H1 (cell line): Measurements from ENCODE around the gene ATP2B3. TPM values are rescaled to one million over a fixed set of nuclear protein-coding genes. Genes with fewer than 3 reads are reported as not detected.

Experiments used
- CTCF ChIA-PET: fragments of 300-600 bp; sonication (Branson Sonifier 250); formaldehyde crosslinking; loops from one replicate; lab custom pipeline; 2021; ENCODE audit not compliant: partially characterized antibody; lab: Charles Lee
- POLR2A ChIA-PET: fragments of 300-600 bp; sonication (Branson Sonifier 250); formaldehyde crosslinking; loops from one replicate; lab custom pipeline; 2021; ENCODE audit warnings: inconsistent platforms; ENCODE audit not compliant: partially characterized antibody; lab: Charles Lee
- DNase-seq, 2 experiments: peaks; one replicate each; pipeline versions ENCODE4 v3.0.0 to v3.0.0-alpha.2; 2010 to 2022; ENCODE audit warnings: low spot score in 2 of 2, low read depth in 1 of 2, mixed read lengths in 1 of 2
- FAIRE-seq: peaks from 2 replicates; lab custom pipeline; 2011; peaks lifted over from hg19 to GRCh38; lab: Jason Lieb, UNC
- H2AFZ ChIP-seq: 2 replicates; pipeline ENCODE4 v1.8.1; 2012; ENCODE audit warnings: low read length, inconsistent platforms
- H2AK5ac ChIP-seq: 2 replicates; pipeline ENCODE4 v1.6.1; 2013; ENCODE audit warnings: low read depth, low read length
- H2BK120ac ChIP-seq: replicated peaks from 2 replicates; pipeline ENCODE3; 2013; ENCODE audit warnings: low read depth, low read length, inconsistent platforms
- H2BK12ac ChIP-seq: 2 replicates; pipeline ENCODE4 v1.6.1; 2013; ENCODE audit warnings: low read depth, low read length
- H2BK15ac ChIP-seq: 2 replicates; pipeline ENCODE4 v1.6.1; 2013; ENCODE audit warnings: low read length
- H2BK20ac ChIP-seq: 2 replicates; pipeline ENCODE4 v1.6.1; 2013; ENCODE audit warnings: low read length
- H2BK5ac ChIP-seq: 2 replicates; pipeline ENCODE4 v1.6.1; 2013; ENCODE audit warnings: low read depth, low read length
- H3K14ac ChIP-seq: 2 replicates; pipeline ENCODE4 v1.6.1; 2013; ENCODE audit warnings: inconsistent platforms; ENCODE audit not compliant: insufficient read length
- H3K18ac ChIP-seq: 2 replicates; pipeline ENCODE4 v1.6.1; 2013; ENCODE audit warnings: low read length; ENCODE audit errors: extremely low read depth
- H3K23ac ChIP-seq: 2 replicates; pipeline ENCODE4 v1.6.1; 2013; ENCODE audit warnings: inconsistent platforms; ENCODE audit not compliant: insufficient read length
- H3K23me2 ChIP-seq: 2 replicates; pipeline ENCODE4 v1.6.1; 2013; ENCODE audit warnings: low read depth, low read length
- H3K27ac ChIP-seq: 2 replicates; pipeline ENCODE4 v1.6.1; 2011; ENCODE audit warnings: low read depth, low read length, inconsistent platforms
- H3K27me3 ChIP-seq, 4 experiments: replicated peaks in 1 of 4; 1 replicate in 1 of 4; 2 replicates in 3 of 4; pipeline versions ENCODE4 v1.6.1 to v1.8.1; 2011 to 2013; ENCODE audit warnings: low read length in 3 of 4, mild to moderate bottlenecking in 3 of 4, inconsistent platforms in 2 of 4, mixed read lengths in 2 of 4, moderate library complexity in 1 of 4; ENCODE audit not compliant: control insufficient read depth in 3 of 4, insufficient read depth in 3 of 4; ENCODE audit errors: extremely low read depth in 1 of 4
- H3K36me3 ChIP-seq, 4 experiments: 2 replicates each; pipeline versions ENCODE4 v1.6.1 to v1.8.1; 2011 to 2013; ENCODE audit warnings: mild to moderate bottlenecking in 4 of 4, low read length in 3 of 4, moderate library complexity in 2 of 4, control low read depth in 1 of 4, inconsistent platforms in 1 of 4; ENCODE audit not compliant: insufficient read depth in 4 of 4, control insufficient read depth in 2 of 4
- H3K4ac ChIP-seq: replicated peaks from 2 replicates; pipeline ENCODE3; 2013; ENCODE audit warnings: low read length, low read depth, mixed read lengths, inconsistent platforms; ENCODE audit not compliant: insufficient read length
- H3K4me1 ChIP-seq, 4 experiments: replicated peaks in 1 of 4; 1 replicate in 1 of 4; 2 replicates in 3 of 4; pipeline versions ENCODE4 v1.6.1 to v1.8.1; 2011 to 2013; ENCODE audit warnings: low read length in 3 of 4, inconsistent platforms in 2 of 4, mixed read lengths in 1 of 4; ENCODE audit not compliant: insufficient read depth in 4 of 4, control insufficient read depth in 3 of 4
- H3K4me2 ChIP-seq, 2 experiments: 2 replicates each; pipeline versions ENCODE4 v1.6.1 to v1.8.1; 2011 to 2013; ENCODE audit warnings: low read depth in 2 of 2, low read length in 2 of 2, control low read depth in 1 of 2, inconsistent platforms in 1 of 2, mild to moderate bottlenecking in 1 of 2; ENCODE audit not compliant: insufficient read depth in 1 of 2
- H3K4me3 ChIP-seq, 4 experiments: fragments of 200-600, 300-600 bp in 1 of 4; sonication (generic), shearing (Covaris generic), sonication (Bioruptor Twin) in 1 of 4; 2 replicates each; pipeline versions ENCODE4 v1.5.1 to v1.8.1; 2011 to 2016; ENCODE audit warnings: low read length in 4 of 4, low read depth in 3 of 4, control low read depth in 2 of 4, inconsistent platforms in 2 of 4, mild to moderate bottlenecking in 2 of 4, mixed read lengths in 1 of 4, moderate library complexity in 1 of 4; ENCODE audit not compliant: insufficient read depth in 2 of 4; ENCODE audit errors: extremely low read depth in 1 of 4
- H3K56ac ChIP-seq: replicated peaks from 2 replicates; pipeline ENCODE3; 2013; ENCODE audit warnings: low read depth, mild to moderate bottlenecking, mixed read lengths, low read length, inconsistent platforms; ENCODE audit not compliant: insufficient read length
- H3K79me1 ChIP-seq: 2 replicates; pipeline ENCODE4 v1.6.1; 2013; ENCODE audit warnings: low read depth, low read length, control low read depth
- H3K79me2 ChIP-seq, 2 experiments: 2 replicates each; pipeline versions ENCODE4 v1.6.1 to v1.8.1; 2012 to 2013; ENCODE audit warnings: low read length in 2 of 2, mild to moderate bottlenecking in 2 of 2, inconsistent platforms in 1 of 2; ENCODE audit not compliant: insufficient read depth in 2 of 2, control insufficient read depth in 1 of 2
- H3K9ac ChIP-seq, 4 experiments: replicated peaks in 1 of 4; 1 replicate in 1 of 4; 2 replicates in 3 of 4; pipeline versions ENCODE4 v1.6.1 to v1.8.1; 2011 to 2013; ENCODE audit warnings: low read depth in 3 of 4, low read length in 3 of 4, control low read depth in 2 of 4, mild to moderate bottlenecking in 2 of 4, moderate library complexity in 2 of 4, inconsistent platforms in 1 of 4; ENCODE audit errors: extremely low read depth in 1 of 4
- H3K9me3 ChIP-seq, 2 experiments: 2 replicates each; pipeline versions ENCODE4 v1.6.1 to v1.8.1; 2012 to 2013; ENCODE audit warnings: mild to moderate bottlenecking in 2 of 2, moderate library complexity in 2 of 2, control low read depth in 1 of 2, inconsistent platforms in 1 of 2, low read depth in 1 of 2, low read length in 1 of 2, mixed read lengths in 1 of 2; ENCODE audit not compliant: insufficient read depth in 2 of 2
- H4K20me1 ChIP-seq, 2 experiments: replicated peaks in 1 of 2; 2 replicates each; pipeline versions ENCODE3 to v1.8.1; 2011 to 2013; ENCODE audit warnings: inconsistent platforms in 2 of 2, low read length in 2 of 2, mild to moderate bottlenecking in 1 of 2; ENCODE audit not compliant: insufficient read depth in 2 of 2, control insufficient read depth in 1 of 2
- H4K5ac ChIP-seq: 2 replicates; pipeline ENCODE4 v1.6.1; 2013; ENCODE audit warnings: low read length, low read depth, mixed read lengths, inconsistent platforms; ENCODE audit not compliant: insufficient read length
- H4K8ac ChIP-seq: 2 replicates; pipeline ENCODE4 v1.8.0; 2013; ENCODE audit warnings: mild to moderate bottlenecking, moderate library complexity, low read length, inconsistent platforms; ENCODE audit not compliant: insufficient read depth; ENCODE audit errors: extremely low read depth
- H4K91ac ChIP-seq: replicated peaks from 2 replicates; pipeline ENCODE3; 2013; ENCODE audit warnings: low read length, mixed read lengths, inconsistent platforms; ENCODE audit not compliant: insufficient read length
- ASH2L ChIP-seq: fragments of 200-600, 300-600 bp; sonication (generic); IDR thresholded peaks from one replicate; pipeline ENCODE4 v1.7.1; 2017; ENCODE audit warnings: low read length
- BACH1 ChIP-seq: IDR thresholded peaks from 2 replicates; pipeline ENCODE4 v1.6.1; 2012; ENCODE audit warnings: low read length, improper control_type of control experiment
- BCL11A ChIP-seq, 2 experiments: IDR thresholded peaks; one replicate each; pipeline ENCODE4 v1.6.1; 2011; ENCODE audit warnings: low read depth in 2 of 2, low read length in 2 of 2, mild to moderate bottlenecking in 2 of 2
- CREB1 ChIP-seq: IDR thresholded peaks from 2 replicates; pipeline ENCODE4 v1.6.1; 2012; ENCODE audit warnings: inconsistent platforms
- FOSL1 ChIP-seq: IDR thresholded peaks from 2 replicates; pipeline ENCODE4 v1.6.1; 2011; ENCODE audit warnings: mild to moderate bottlenecking, low read depth, low read length, moderate library complexity; ENCODE audit not compliant: insufficient read depth
- HDAC2 ChIP-seq, 2 experiments: fragments of 300-600 bp in 1 of 2; sonication (generic) in 1 of 2; IDR thresholded peaks; 2 replicates each; pipeline ENCODE4 v1.6.1; 2011 to 2012; ENCODE audit warnings: low read depth in 2 of 2, low read length in 2 of 2, mild to moderate bottlenecking in 2 of 2, moderate library complexity in 2 of 2, borderline replicate concordance in 1 of 2, inconsistent platforms in 1 of 2
- NRF1 ChIP-seq: IDR thresholded peaks from 2 replicates; pipeline ENCODE4 v1.6.1; 2011; ENCODE audit warnings: mild to moderate bottlenecking, low read depth, low read length, improper control_type of control experiment
- RAD21 ChIP-seq, 2 experiments: IDR thresholded peaks in 1 of 2; conservative IDR thresholded peaks in 1 of 2; 2 replicates each; pipeline ENCODE4 v1.6.1; 2011; ENCODE audit warnings: low read depth in 2 of 2, low read length in 2 of 2, improper control_type of control experiment in 1 of 2, inconsistent platforms in 1 of 2, mild to moderate bottlenecking in 1 of 2, moderate library complexity in 1 of 2
- SIN3A ChIP-seq, 2 experiments: IDR thresholded peaks in 1 of 2; conservative IDR thresholded peaks in 1 of 2; 2 replicates each; pipeline ENCODE4 v1.6.1; 2011 to 2012; ENCODE audit warnings: low read length in 2 of 2, improper control_type of control experiment in 1 of 2, low read depth in 1 of 2, mild to moderate bottlenecking in 1 of 2
- SIRT6 ChIP-seq: IDR thresholded peaks from one replicate; pipeline ENCODE4 v1.7.1; 2012; ENCODE audit warnings: low read length, inconsistent platforms
- WGBS, 2 experiments: shearing (Covaris generic) in 1 of 2; methylation state at CpG; one replicate each; pipeline versions ENCODE4 v1.1.6 to v1.1.7; 2013 to 2015; ENCODE audit warnings: low lambda C conversion rate in 2 of 2, mixed read lengths in 2 of 2, inconsistent platforms in 1 of 2, low coverage in 1 of 2, missing lambda C conversion rate in 1 of 2; ENCODE audit not compliant: insufficient replicate concordance in 2 of 2, insufficient coverage in 1 of 2, insufficient read length in 1 of 2; ENCODE audit errors: extremely low coverage in 1 of 2, missing lambda C conversion rate in 1 of 2; 5-methylcytosine and 5-hydroxymethylcytosine counted together
- polyA plus RNA-seq, 7 experiments: library from polyadenylated mRNA; depleted of rRNA in 3 of 7; stranded (reverse) in 5 of 7; unstranded in 2 of 7; fragments of >200 nt in 5 of 7; fragments of 200-250 nt in 2 of 7; gene quantifications; 1 replicate in 5 of 7; 2 replicates in 1 of 7; 4 replicates in 1 of 7; pipeline versions ENCODE4 v1.2.1 to v1.2.3, GENCODE V29; 2011 to 2013; ENCODE audit warnings: missing spikeins in 2 of 7, mixed read lengths in 2 of 7
- total RNA-seq: library from RNA; stranded (reverse); fragmentation: NEBNext Ultra II Directional; extraction: Animal tissue kit (Norgen Biotek cat#: 25700); gene quantifications from 2 replicates; pipeline ENCODE4 v1.2.1, GENCODE V29; 2021

ATP2B3 gene
- total and polyA plus RNA-seq, 2 of the 8 experiments (the other 6 are each of a cell fraction or from before 2014, with no cell fraction given): 0.14 to 0.19 TPM

GRCh38 chrX:153580700-153581386, 63.4 kb downstream of the ATP2B3 start:
- Histone ChIP-seq H3K27me3 (no peaks in the 10 kb centered on the region), H3K23me2 (no peaks in the 10 kb centered on the region), H3K14ac (no peak overlapping the region), H4K91ac (no peak overlapping the region), H3K4ac (no peak overlapping the region), H2BK15ac (no peak overlapping the region), H4K5ac (no peak overlapping the region), H2BK5ac (no peak overlapping the region), H3K79me1 (no peaks in the 10 kb centered on the region; the same call in 1 of the 2 replicates), H3K9ac (no peak overlapping the region), H3K9me3 (no peaks in the 10 kb centered on the region), H4K8ac (no peak overlapping the region; the same call in 1 of the 2 replicates), H2AK5ac (no peak overlapping the region), H3K23ac (no peak overlapping the region), H2BK12ac (no peak overlapping the region), H3K36me3 (no peaks in the 10 kb centered on the region), H3K56ac (no peak overlapping the region), H4K20me1 (no peaks in the 10 kb centered on the region), H2BK120ac (no peak overlapping the region), H3K79me2 (no peaks in the 10 kb centered on the region), H3K27ac (no peak overlapping the region), H2BK20ac (no peak overlapping the region), H3K4me3 (no peak overlapping the region), H3K4me2 (no peak overlapping the region), H3K18ac (no peak overlapping the region), H3K4me1 (peaks cover 0 to 11% (median 1%) of the 10 kb centered on the region in 4 experiments; a peak in 3 of 7 replicates), H2AFZ (no peak overlapping the region)
- CTCF ChIA-PET: interaction anchor here (0.6 to 4.8 kb wide), 19 partner anchors 9 to 943 kb away, joined by 3 to 27 read pairs (median 4); no protein-coding TSS in a partner anchor
- FAIRE-seq: no peak
- WGBS, 2 experiments: 44% methylated on average over 7 of the region's 14 CpGs; no CpG with 5 or more reads in 1 of the 2 experiments
- POLR2A ChIA-PET: interaction anchor here (0.8 kb wide), 1 partner anchor 14 kb away, joined by 3 read pairs; no protein-coding TSS in a partner anchor
- peak in 1 of 2 experiments; percentile 76 for DNase-seq
- TF ChIP-seq HDAC2 (IDR thresholded peaks at IDR 0.05; ENCODE audit: borderline replicate concordance in 1 of 2, low read depth in 2 of 2, low read length in 2 of 2) (no peak), ASH2L (no peak), BACH1 (no peak), RAD21 (IDR thresholded peaks at IDR 0.05 in 1 of 2, conservative IDR thresholded peaks at IDR 0.05 in 1 of 2; ENCODE audit: low read depth in 2 of 2, low read length in 2 of 2) (peak; percentile 34 to 53), BCL11A (IDR thresholded peaks at IDR 0.05; ENCODE audit: low read depth in 2 of 2, low read length in 2 of 2) (no peak), NRF1 (no peak), CREB1 (no peak), FOSL1 (no peak), SIRT6 (no peak), SIN3A (conservative IDR thresholded peaks at IDR 0.05 in 1 of 2, IDR thresholded peaks at IDR 0.05 in 1 of 2; ENCODE audit: low read depth in 1 of 2, low read length in 2 of 2) (no peak)
